ENCODE results near the gene MSANTD1.

MSANTD1 gene

DNA sequence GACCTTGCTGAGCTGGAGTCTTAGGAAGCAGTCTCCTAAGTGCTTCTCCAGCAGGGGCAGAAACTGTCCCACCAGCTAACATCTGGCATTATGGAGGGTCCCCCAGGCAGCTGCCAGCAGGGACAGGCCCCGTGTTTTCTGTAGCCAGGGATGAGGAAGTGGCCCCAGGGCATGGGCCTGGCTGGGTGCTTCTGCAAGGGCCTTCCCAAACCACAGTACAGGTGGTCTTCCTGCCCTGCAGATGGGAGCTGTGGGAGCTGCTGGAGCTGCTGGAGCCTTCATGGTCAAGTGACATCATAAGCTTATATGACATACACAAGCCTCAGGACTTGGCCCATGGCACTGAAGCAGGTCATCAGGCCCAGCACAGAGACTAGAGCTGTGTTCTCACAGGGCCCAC lies 5.0 kb upstream of the MSANTD1 start:
- DNase-seq, result peak; percentile 38
- in situ Hi-C loops (cut with MboI; ENCODE audit: low pct_unique_long_range_greater_than_20kb, low sequenced_read_pairs), result no loop called here

DNA sequence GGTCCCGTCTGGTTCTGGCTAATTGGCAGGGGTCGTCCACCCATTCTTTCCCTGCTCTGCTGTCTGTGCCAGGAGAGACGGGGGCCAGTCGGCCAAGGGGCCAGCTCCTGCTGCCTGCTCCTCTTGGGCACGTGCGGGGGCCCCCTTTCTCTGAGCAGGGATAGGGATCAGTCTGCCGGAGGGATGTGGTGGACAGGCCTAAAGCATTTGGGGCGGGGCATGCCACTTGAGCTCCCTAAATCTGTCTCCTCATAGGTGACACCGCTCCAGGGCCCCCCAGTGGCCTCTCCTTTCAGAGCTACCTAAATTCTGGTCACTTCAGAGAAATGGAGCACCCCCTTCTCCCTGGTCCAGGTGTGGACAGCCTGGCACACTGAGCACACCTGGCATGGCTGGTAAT lies 4.2 kb upstream of the MSANTD1 start:
- in situ Hi-C loops (cut with MboI; ENCODE audit: low pct_unique_long_range_greater_than_20kb, low sequenced_read_pairs), result no loop called here
- no peak for DNase-seq

DNA sequence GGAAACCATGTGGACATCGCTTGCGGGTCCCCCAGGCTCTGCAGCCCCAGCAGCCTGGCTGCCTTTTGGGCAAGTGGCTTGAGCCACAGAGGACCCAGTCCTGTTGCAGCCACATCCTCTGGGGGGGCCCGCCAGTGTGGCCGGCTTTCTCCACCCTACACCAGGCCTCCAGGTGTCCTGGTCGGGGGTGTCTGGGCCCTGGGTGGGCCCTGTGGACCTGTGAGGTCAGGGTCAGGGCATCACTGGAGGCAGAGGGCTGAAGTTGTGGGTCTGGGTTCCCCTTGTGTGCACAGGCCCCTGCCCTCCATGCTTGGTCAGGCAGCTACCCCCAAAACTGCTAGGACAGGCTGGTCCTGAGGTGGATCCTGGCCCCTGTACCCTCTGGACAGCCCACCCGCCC lies 3.3 kb upstream of the MSANTD1 start:
- no peak for DNase-seq
- in situ Hi-C loops (cut with MboI; ENCODE audit: low pct_unique_long_range_greater_than_20kb, low sequenced_read_pairs), result no loop called here

DNA sequence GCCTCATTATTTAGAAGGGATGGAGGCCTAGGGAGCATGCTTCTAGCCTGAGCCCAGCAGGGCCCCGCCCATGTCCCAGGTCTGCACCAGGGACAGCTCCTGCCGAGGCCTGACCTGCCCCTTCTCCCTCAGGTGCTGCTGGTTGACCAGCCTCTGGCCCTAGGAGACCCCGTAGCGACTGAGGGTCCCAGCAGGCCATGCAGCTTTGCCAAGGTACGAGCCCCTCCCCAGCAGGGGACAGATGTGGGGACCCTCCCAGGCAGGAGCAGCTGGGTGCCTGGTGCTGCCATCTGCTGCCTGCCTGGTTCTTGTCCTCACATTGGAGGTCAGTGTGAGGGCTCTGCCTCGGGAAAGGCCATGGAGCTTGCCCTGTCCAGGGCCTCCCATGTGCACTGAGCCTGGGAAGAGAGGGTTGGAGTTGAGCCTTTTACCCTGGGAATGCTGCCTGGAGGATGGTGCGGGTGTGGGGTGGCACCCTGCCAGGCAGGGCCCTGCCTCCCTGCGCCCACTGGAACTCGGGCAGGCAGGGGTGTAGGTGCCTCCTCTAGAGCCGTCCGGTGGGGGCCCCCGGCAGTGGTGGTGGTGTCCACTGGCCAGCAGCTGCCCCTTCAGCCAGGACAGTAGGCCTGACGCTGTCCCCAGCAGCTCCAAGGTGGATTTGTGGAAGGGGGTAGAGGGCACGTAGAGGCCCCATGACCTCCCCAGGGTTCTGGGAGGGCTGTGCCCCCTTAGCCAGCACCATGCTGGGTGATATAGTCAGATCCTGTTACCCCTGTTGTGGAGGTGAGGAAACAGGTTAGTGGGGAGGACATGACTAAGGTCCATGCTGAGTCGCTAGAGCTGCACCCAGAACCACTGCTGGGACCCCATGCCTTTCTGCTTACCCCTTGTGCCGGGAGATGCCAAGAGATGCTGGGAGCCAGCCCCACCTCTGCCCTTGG lies 2.2 kb upstream of the MSANTD1 start:
- no peak for DNase-seq
- in situ Hi-C loops (cut with MboI; ENCODE audit: low pct_unique_long_range_greater_than_20kb, low sequenced_read_pairs), result no loop called here

DNA sequence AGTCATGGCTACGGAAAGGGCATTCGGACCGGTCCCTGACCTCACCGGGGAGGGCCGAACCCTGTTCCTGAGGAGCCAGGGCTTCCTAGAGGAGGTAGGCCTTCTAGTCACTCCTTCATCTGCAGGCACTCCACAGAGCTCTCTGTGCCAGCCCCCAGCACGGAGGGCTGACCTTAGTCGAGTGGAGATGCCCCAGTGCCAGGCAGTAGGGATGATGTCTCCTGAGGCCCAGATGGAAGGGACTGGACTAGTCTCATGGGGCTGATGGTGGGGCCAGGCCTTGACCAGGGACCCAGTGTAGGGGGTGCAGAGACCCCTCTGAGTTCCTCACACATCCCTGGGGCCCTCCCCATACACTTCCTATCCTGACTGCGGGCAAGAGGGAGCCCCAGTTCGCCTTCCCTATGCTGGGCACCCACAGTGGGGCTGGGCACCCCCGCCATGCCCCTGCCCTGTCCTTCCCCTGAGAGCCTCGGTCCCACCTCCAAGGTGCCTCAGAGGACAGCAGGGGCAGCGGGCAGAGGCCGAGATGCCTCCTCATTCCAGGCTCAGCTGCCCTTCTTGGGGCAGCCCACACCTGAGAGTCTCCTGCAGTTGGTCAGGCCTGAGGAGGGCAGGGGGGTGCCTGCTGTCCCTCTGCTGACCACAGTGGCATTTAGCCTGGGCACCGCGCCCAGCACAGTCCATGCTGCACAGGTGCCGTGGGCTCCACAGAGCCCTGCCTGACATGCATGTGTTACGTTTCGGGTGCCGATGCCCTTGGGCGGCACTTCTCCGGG lies 1.4 kb upstream of the MSANTD1 start:
- no peak for DNase-seq
- in situ Hi-C loops (cut with MboI; ENCODE audit: low pct_unique_long_range_greater_than_20kb, low sequenced_read_pairs), result no loop called here

DNA sequence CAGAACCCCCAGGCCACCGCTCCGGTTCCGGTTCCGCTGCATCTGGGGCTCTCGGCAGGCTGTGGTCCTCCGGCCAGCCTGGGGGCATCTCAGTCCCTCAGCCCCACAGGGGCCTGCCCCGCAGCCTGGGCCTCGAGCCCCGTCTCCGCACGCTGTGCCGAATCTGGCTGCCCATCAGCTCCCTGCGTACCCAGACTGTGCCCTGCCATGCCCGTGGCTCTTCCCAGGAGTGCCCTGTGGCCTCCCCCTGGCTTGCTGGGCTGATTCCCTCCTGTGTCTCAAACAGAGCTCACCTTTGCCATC lies 830 bp upstream of the MSANTD1 start:
- DNase-seq, result no peak
- in situ Hi-C loops (cut with MboI; ENCODE audit: low pct_unique_long_range_greater_than_20kb, low sequenced_read_pairs), result no loop called here

DNA sequence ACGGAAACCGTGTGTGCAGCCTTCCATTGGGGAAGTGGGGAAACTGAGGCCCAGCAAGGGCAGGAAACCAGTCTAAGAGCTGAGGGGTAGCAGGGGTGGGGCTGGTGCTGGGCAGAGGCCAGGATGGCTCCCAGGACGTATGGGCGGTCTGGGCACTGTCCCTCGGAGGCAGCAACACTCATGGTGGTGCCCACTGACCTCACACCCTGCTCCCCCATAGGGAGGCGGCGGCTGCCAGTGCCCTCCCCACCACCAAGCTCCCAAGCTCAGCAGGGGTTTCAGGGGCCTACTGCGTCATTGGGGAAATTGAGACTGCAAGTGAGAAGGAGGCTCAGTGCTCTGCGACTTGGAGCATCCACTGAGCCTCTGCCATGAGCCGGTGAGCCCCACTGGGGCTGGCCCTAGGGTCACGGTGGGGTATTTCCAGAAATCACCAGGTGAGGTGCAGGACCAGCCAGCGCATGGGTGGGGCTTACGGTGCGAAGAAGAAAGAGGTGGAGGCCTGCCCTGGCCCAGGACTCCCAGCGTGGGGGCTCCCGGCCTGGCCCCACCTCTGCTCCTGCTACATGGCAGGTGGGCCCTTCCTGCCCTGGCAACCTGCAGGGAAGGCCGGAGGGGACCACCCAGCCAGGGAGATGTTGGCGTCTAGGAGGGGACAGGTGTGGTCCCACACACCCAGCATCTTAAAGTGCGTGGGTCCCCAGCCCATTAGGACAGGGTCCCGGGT lies 915 bp downstream of the MSANTD1 start:
- no peak for DNase-seq
- in situ Hi-C loops (cut with MboI; ENCODE audit: low pct_unique_long_range_greater_than_20kb, low sequenced_read_pairs), result no loop called here

DNA sequence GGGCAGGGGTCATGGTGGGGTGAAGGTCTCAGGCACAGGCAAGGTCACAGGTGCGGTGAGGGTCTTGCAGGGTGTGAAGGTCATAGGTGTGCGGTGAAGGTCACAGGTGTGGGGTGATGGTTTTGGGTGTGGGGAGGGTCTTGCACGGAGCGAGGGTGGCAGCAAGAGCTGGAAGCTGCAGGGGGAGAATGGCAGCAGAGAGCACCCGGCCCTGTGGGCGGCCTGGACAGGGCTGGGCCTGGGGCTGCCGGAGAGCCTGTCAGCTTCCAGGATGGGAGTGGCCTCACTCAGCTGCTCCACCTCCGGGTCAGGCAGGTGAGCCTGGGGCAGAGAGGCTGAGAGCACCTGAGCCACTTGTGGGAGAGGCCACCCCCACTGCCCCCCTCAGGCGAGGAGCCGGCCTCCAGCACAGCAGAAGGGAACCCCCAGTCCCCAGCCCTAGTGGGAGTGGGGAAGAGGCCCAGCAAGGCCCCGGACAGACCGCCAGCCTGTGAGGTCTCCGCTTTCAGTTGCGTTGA lies 1.5 kb downstream of the MSANTD1 start:
- DNase-seq, result no peak
- in situ Hi-C loops (cut with MboI; ENCODE audit: low pct_unique_long_range_greater_than_20kb, low sequenced_read_pairs), result no loop called here

DNA sequence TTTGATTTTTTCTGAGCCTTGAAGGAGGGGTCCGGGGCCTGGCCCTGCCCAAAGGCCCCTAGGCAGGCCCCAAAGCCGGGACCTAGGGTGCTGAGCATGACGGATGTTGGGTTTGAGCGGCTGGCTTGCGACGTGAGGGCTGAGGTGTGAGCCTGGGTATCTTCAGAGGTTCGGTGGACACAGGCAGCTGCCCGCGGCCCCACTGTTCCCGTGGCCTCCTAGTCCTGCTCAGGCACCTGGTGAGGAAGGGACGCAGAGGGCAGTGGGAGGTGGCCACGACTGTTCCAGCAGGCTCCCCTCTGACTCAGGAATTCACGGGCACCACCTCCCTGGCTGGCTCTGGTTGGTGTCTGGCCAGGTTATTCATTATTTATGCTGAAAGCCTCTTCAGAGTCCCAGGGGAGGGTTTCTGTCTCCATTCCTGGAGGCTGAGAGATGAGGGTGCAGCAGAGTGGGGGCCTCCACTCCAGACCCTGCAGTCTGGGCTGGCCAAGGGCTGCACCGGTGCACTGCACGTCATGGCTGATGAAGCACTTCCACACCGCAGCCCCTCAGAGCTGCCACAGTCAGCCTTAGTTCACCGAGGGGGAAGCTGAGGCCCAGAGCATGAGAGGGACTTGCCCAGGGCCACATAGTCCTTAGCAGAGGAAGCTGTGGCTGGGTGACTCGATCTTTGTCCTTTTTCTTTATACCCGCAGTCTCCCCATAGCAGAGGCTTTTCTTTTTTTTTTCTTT lies 2.2 kb downstream of the MSANTD1 start:
- in situ Hi-C loops (cut with MboI; ENCODE audit: low pct_unique_long_range_greater_than_20kb, low sequenced_read_pairs), result no loop called here
- no peak for DNase-seq

DNA sequence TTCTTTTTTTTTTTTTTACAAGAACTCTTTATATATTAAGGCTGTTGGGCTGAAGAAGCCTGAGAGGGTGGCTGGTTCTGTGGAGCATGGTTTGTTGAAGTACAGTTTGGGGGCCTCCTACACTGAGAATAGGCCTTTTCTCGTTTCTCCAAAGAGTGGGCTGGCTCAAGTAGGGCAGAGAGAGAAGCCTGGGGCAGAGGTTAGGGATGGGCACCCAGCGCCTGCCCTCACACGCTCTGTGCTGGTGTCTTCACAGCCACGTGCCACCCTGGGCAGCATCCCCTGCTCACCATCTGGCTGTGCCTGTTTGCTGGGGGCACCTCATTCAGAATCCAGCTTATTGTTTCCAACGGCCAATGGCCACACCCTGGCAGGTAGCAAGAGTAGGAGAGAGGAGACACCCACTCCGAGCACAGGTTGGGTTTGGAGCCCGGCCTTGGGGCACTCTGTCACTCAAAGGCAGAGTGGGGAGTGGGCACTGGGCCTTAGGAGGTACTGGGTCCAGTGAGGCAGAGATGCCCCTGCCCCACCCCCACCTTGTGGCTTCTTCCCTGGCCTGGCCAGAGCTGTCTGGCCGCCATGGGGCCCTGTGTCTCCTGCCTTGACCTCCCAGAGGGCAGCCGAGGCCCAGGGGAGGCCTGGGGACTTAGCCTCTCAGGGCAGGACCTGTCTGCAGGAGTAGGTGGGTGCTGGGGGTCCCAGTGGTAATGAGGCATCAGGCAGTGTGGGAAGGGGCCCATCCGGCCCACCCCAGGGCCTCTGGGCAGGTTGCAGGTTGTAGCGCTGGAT lies 2.9 kb downstream of the MSANTD1 start:
- in situ Hi-C loops (cut with MboI; ENCODE audit: low pct_unique_long_range_greater_than_20kb, low sequenced_read_pairs), result no loop called here
- no peak for DNase-seq

DNA sequence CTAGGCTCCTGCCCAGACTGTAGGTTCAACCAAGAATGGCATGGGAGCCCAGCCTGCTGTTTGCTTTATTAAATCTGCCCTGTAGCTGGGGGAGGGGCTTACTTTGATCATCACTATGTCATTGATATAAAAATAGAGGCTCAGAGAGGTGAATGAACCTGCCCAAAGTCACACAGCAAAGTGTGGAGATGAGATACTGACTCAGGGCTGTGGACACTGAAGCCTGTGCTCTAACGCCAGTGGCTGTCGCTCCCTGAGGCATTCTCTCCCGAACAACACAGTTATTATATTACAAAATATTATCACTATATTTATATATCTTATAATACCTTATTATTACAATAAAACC lies 3.5 kb downstream of the MSANTD1 start:
- no peak for DNase-seq
- in situ Hi-C loops (cut with MboI; ENCODE audit: low pct_unique_long_range_greater_than_20kb, low sequenced_read_pairs), result no loop called here

DNA sequence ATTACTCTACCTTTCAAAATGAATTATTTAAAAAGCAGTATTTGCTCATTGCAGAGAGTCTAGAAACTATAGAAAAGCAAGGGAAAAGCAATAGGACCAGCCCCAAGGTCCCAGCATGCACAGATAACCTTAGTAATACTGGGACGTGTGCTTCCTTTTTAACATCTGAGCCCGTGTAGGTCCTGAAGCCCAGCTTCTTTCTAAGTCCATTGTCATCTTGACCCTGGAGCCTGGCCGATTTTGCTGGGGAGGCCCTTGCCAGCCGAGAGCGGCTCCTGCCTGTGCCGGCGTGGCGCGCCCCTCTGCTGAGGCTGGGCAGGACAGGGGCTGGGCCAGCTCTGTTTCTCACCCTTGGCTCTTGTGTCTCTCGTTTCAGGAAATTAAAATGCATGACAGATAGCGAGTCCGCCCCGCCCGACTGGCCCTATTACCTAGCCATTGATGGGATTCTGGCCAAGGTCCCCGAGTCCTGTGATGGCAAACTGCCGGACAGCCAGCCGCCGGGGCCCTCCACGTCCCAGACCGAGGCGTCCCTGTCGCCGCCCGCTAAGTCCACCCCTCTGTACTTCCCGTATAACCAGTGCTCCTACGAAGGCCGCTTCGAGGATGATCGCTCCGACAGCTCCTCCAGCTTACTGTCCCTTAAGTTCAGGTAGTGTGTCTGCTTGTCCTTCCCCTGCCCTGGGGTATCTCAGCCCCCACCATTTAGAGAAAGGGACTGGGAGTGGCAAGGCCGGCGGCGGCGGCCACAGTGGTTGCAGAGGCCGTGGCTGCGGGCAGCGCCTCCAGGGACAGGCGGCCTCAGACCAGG lies 4.1 kb downstream of the MSANTD1 start:
- no peak for DNase-seq
- in situ Hi-C loops (cut with MboI; ENCODE audit: low pct_unique_long_range_greater_than_20kb, low sequenced_read_pairs), result no loop called here

DNA sequence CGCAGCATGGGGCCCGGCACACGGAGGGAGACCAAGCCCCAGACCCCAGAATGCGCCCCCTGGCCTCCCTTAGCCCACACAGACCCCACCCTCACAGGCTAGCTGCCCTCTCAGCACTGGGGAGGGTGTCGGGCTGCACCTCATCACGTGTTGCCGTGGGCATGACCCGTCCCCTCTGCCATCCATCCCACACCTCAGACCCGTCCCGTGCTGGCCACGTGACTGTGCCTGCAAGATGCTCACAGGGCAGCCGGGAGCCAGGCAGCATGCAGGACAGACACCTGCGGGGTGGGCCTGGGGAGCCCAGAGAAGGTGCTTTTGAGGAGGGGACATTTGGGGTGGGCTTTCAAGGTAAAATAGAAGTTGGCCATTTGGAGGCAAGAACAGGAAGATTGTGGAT lies 4.8 kb downstream of the MSANTD1 start:
- in situ Hi-C loops (cut with MboI; ENCODE audit: low pct_unique_long_range_greater_than_20kb, low sequenced_read_pairs), result no loop called here
- no peak for DNase-seq

DNA sequence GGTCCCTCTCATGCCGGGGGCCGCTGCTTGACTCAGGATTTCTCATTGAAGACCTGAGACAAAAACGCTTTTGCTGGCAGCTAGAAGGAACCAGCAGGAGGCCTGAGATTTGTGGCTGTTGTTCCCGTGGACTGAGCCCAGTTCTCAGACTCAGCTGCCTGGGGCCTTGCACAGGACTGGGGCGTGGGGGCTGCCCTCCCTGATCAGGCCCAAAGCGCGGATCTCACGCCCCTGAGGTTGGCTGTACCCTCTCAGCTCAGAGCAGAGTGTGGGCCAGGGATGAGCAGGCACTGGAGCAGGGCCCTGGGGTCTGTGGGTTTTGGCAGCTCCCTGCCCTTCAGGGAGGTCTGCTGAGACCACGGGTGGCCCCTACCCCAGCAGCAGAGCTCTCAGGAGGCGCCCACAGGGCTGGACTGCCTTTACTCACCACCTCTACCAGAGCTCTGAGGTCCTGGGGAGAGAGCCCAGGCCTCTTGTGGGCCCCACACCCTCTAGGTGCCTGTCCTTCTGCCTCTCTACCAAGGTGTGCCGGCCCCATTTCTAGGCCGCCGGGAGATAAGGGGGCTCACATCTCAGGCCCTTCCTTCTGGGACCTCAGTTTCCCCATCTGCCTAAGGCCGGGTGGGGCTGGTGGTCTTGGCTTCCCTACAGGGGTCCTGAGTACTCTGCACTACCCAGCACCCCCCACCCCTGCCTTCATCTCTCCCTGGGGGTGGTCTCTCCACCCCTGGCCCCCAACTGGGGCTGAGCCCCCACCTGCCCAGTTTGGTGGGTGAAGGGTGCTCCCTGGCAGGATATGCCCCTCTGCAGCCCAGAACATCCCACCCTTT lies 5.6 kb downstream of the MSANTD1 start:
- in situ Hi-C loops (cut with MboI; ENCODE audit: low pct_unique_long_range_greater_than_20kb, low sequenced_read_pairs), result no loop called here
- DNase-seq, result no peak

DNA sequence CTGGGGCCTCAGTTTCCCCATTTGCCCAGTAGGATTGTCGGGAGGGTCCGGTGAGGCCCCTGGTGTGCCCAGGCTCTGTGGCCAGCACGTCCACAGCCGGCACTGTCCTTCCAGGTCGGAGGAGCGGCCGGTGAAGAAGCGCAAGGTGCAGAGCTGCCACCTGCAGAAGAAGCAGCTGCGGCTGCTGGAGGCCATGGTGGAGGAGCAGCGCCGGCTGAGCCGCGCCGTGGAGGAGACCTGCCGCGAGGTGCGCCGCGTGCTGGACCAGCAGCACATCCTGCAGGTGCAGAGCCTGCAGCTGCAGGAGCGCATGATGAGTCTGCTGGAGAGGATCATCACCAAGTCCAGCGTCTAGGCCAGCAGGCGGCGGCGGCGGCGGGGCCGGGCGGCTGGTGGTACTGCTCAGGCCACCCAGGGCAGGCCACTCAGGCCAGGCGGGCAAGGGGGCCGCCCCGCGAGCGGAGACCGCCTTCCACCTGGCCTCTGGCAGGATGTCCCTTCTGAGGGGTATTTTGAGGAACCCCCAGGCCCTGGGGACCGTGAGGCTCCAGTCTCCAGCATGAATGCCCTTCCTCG lies 6.7 kb downstream of the MSANTD1 start:
- no peak for DNase-seq
- in situ Hi-C loops (cut with MboI; ENCODE audit: low pct_unique_long_range_greater_than_20kb, low sequenced_read_pairs), result no loop called here

DNA sequence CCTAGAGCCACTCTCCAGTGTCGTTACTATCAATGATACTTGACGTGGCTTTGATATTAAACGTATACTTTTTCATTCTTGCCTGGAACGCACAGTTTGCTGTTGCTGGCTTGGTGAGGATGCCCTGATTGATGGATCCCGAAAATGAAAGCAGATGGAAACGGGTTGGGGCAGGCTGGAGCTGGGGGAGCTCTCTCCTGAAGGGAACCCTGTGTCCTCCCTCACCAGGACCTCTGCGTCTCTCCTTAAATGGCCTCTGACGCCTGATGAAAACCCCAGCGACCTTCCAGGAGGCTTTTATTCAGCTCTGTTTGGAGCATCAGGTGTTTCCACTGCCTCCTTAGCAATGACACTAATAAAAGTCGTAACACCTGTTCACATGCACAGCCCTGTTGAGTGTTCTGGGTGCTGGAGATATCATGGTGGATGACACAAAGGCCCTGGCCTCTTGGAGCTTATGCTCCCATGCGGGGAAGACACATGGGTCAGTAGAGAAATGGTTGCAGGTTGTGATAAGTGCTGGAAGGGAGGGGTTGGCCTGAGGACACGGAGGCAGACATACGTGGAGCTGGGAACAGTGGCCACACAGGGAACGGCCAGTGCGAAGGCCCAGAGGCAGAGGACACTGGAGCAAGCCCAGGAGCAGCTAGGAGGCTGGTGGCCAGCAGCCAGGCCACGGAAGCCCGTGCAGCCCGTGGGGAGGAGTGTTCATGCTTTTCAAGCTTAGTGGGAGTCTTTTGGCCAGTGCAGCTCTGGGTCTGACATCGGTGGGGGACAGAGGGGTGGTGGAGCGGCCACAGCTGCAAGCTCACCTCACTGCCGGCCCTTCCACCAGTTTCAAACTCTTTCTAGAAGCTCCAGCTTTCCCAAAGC lies 7.5 kb downstream of the MSANTD1 start:
- DNase-seq, result no peak
- in situ Hi-C loops (cut with MboI; ENCODE audit: low pct_unique_long_range_greater_than_20kb, low sequenced_read_pairs), result no loop called here
